Nephron (organoid): Measurements from ENCODE around the gene ECEL1.

Experiments used
- H3K27ac Mint-ChIP-seq, 3 experiments: 2 replicates each; pipeline ENCODE4 v1.8.0; 2020; ENCODE audit warnings: mixed read lengths in 3 of 3, mild to moderate bottlenecking in 2 of 3, moderate library complexity in 1 of 3
- H3K27me3 Mint-ChIP-seq: 2 replicates; pipeline ENCODE4 v1.8.0; 2021; ENCODE audit warnings: low read depth, mild to moderate bottlenecking, moderate library complexity, mixed read lengths
- H3K36me3 Mint-ChIP-seq: 2 replicates; pipeline ENCODE4 v1.8.0; 2020; ENCODE audit warnings: low read depth, mixed read lengths
- H3K4me1 Mint-ChIP-seq: 2 replicates; pipeline ENCODE4 v1.8.0; 2020; ENCODE audit warnings: mixed read lengths
- H3K4me3 Mint-ChIP-seq, 3 experiments: 2 replicates each; pipeline ENCODE4 v1.8.0; 2020; ENCODE audit warnings: mild to moderate bottlenecking in 3 of 3, mixed read lengths in 3 of 3, moderate library complexity in 2 of 3
- H3K9me3 Mint-ChIP-seq: 2 replicates; pipeline ENCODE4 v1.8.0; 2020; ENCODE audit warnings: mixed read lengths
- TF ChIP-seq, protein P1 (sequence below), 3 experiments: fragments of 200-600 bp; sonication (generic); IDR thresholded peaks; one replicate each; pipeline ENCODE4 v1.5.0; 2021; ENCODE audit warnings: antibody characterized with exemption in 3 of 3; ENCODE audit not compliant: unreplicated experiment in 3 of 3

Gene ECEL1

GRCh38 chr2:232498452-232498851 lies 10.8 kb upstream of the ECEL1 start:
- TF ChIP-seq, protein P1, sequence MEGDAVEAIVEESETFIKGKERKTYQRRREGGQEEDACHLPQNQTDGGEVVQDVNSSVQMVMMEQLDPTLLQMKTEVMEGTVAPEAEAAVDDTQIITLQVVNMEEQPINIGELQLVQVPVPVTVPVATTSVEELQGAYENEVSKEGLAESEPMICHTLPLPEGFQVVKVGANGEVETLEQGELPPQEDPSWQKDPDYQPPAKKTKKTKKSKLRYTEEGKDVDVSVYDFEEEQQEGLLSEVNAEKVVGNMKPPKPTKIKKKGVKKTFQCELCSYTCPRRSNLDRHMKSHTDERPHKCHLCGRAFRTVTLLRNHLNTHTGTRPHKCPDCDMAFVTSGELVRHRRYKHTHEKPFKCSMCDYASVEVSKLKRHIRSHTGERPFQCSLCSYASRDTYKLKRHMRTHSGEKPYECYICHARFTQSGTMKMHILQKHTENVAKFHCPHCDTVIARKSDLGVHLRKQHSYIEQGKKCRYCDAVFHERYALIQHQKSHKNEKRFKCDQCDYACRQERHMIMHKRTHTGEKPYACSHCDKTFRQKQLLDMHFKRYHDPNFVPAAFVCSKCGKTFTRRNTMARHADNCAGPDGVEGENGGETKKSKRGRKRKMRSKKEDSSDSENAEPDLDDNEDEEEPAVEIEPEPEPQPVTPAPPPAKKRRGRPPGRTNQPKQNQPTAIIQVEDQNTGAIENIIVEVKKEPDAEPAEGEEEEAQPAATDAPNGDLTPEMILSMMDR (IDR thresholded peaks at IDR 0.05; ENCODE audit: unreplicated experiment in 3 of 3): no peak
- H3K36me3 Mint-ChIP-seq: no peaks in the 10 kb centered on the region
- no peak overlapping the region for H3K4me3 Mint-ChIP-seq
- H3K27me3 Mint-ChIP-seq: peaks cover 53% of the 10 kb centered on the region
- H3K9me3 Mint-ChIP-seq: no peaks in the 10 kb centered on the region
- H3K4me1 Mint-ChIP-seq: peaks cover 4% of the 10 kb centered on the region
- no peak overlapping the region for H3K27ac Mint-ChIP-seq

- H3K4me3 Mint-ChIP-seq: no peak overlapping the region
Measured at GRCh38 chr2:232497348-232497747, 9.7 kb upstream of the ECEL1 start.

GRCh38 chr2:232496501-232497270 lies 9.1 kb upstream of the ECEL1 start:
- Mint-ChIP-seq H3K4me3 (no peak overlapping the region), H3K36me3 (no peaks in the 10 kb centered on the region), H3K27me3 (peaks cover 57% of the 10 kb centered on the region), H3K9me3 (no peaks in the 10 kb centered on the region), H3K27ac (no peak overlapping the region), H3K4me1 (no peaks in the 10 kb centered on the region)
- TF ChIP-seq, protein P1 (IDR thresholded peaks at IDR 0.05; ENCODE audit: unreplicated experiment in 3 of 3): no peak

More at GRCh38 chr2:232497348-232497747, 9.7 kb upstream of the ECEL1 start:
- Mint-ChIP-seq H3K27me3 (peaks cover 54% of the 10 kb centered on the region), H3K4me1 (peaks cover 1% of the 10 kb centered on the region), H3K36me3 (no peaks in the 10 kb centered on the region), H3K27ac (no peak overlapping the region), H3K9me3 (no peaks in the 10 kb centered on the region)
- TF ChIP-seq, protein P1 (IDR thresholded peaks at IDR 0.05; ENCODE audit: unreplicated experiment in 3 of 3): no peak

GRCh38 chr2:232495292-232495691 lies 7.7 kb upstream of the ECEL1 start:
- no peaks in the 10 kb centered on the region for H3K36me3 Mint-ChIP-seq
- TF ChIP-seq, protein P1 (IDR thresholded peaks at IDR 0.05; ENCODE audit: unreplicated experiment in 3 of 3): no peak
- H3K27ac Mint-ChIP-seq: no peak overlapping the region
- no peaks in the 10 kb centered on the region for H3K4me1 Mint-ChIP-seq
- H3K27me3 Mint-ChIP-seq: peaks cover 58% of the 10 kb centered on the region
- H3K4me3 Mint-ChIP-seq: no peak overlapping the region
- no peaks in the 10 kb centered on the region for H3K9me3 Mint-ChIP-seq

DNA sequence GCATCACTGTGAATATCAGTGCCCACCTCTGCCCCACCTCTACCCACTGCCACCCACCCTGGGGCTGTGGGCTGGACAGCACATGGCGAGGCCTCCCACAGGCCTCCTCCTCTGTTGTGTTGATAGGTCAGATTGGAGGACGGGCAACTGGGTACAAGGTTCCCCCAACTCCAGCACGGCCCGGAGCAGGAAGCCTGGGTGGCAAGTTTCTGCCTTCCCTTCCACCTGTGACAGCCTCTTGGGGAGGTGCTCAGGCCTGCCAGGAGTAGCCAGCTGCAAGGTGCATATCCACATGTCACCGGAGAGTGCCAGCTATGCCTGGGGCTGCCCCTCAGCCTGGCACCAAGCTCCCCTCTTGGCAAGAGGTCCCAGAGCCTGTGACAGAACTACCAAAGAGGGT lies 6.9 kb upstream of the ECEL1 start:
- H3K27ac Mint-ChIP-seq: no peak overlapping the region

More for the DNA sequence above, 6.9 kb upstream of the ECEL1 start:
- Mint-ChIP-seq H3K4me3 (no peak overlapping the region), H3K27me3 (peaks cover 60% of the 10 kb centered on the region), H3K9me3 (no peaks in the 10 kb centered on the region), H3K4me1 (no peaks in the 10 kb centered on the region), H3K36me3 (no peaks in the 10 kb centered on the region)
- TF ChIP-seq, protein P1 (IDR thresholded peaks at IDR 0.05; ENCODE audit: unreplicated experiment in 3 of 3): no peak
